GM12891 (cell line): ENCODE results near the gene EIF4B.

ENCODE experiments used
- POLR2A ChIP-seq: IDR thresholded peaks from 2 replicates; pipeline ENCODE4 v1.6.1; 2011; ENCODE audit warnings: low read depth, low read length, control low read depth
- TAF1 ChIP-seq: IDR thresholded peaks from 2 replicates; pipeline ENCODE4 v1.6.1; 2011; ENCODE audit warnings: low read depth, low read length, control low read depth

DNA sequence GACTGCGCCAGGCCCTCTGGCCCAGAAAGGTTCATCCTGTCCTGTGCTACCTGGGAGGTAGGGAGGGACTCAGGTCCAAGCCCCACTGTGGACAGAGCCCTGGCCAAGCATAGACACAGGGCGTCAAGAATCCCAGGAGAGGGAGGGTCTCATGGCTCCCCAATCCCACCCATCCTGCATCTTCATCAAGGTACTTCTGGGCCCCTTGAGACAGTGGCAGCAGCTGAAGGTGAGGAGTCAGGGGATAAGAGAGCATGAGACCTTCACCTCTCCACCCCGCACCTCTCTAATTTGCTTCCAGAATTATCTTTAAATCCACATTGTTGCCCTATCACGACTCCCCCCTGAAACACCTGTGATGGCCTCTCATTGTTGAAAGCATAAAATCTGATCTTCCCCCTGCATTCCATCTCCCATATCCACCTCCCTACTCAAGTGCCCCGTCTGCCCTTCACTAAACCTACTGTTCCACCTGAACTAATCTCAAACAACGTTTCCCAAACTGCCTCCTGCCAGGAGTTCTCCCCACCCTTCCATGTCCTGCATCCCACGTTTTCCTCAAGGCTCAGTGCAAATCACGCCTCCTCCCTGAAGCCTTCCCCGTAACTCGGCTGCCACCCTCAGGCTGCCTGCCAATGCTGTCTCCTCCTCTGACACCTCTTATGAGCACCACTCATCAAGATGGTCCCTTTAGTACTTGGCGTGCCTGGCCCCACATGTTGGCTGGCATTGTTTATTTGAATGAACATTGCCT lies 30.3 kb upstream of the EIF4B start:
- TF ChIP-seq TAF1 (no peak), POLR2A (no peak)
